A673 (cell line): ENCODE measurements around the gene PEAR1. TPM values are rescaled to one million over a fixed set of nuclear protein-coding genes. Genes with fewer than 3 reads are reported as not detected.

Experiments used
- BruUV-seq: library from RNA; stranded (reverse); fragments of 400-500 nt; replicated peaks from 2 replicates; lab custom pipeline; 2021; lab: Mats Ljungman, UMichigan
- CTCF ChIA-PET: fragments of 300-600 bp; sonication (Branson Sonifier 250); formaldehyde crosslinking; loops from one replicate; lab custom pipeline; 2022; ENCODE audit warnings: antibody characterized with exemption; lab: Charles Lee
- POLR2A ChIA-PET: fragments of 300-600 bp; sonication (Branson Sonifier 250); formaldehyde crosslinking; loops from one replicate; lab custom pipeline; 2022; ENCODE audit warnings: antibody characterized with exemption; ENCODE audit not compliant: low non-redundant PET; lab: Charles Lee
- DNase-seq: peaks from one replicate; pipeline ENCODE4 v3.0.0-alpha.2; 2015; ENCODE audit warnings: low spot score
- H3K27ac ChIP-seq: fragments of 200-600 bp; sonication (generic); 2 replicates; pipeline ENCODE4 v1.5.1; 2016; ENCODE audit warnings: mixed run types, low read depth, mild to moderate bottlenecking, mixed read lengths, antibody characterized with exemption, low read length; ENCODE audit not compliant: poor library complexity, severe bottlenecking
- H3K27me3 ChIP-seq: fragments of 200-600 bp; sonication (generic); replicated peaks from 2 replicates; pipeline ENCODE4 v1.6.1; 2017; ENCODE audit warnings: mixed run types, low read depth, mild to moderate bottlenecking, mixed read lengths, antibody characterized with exemption, low read length; ENCODE audit not compliant: insufficient read depth, poor library complexity
- H3K36me3 ChIP-seq: fragments of 200-600 bp; sonication (generic); 2 replicates; pipeline ENCODE4 v1.6.1; 2016; ENCODE audit warnings: mixed run types, mild to moderate bottlenecking, mixed read lengths, antibody characterized with exemption, low read length; ENCODE audit not compliant: insufficient read depth, poor library complexity, severe bottlenecking
- H3K4me1 ChIP-seq: fragments of 200-600 bp; sonication (generic); 2 replicates; pipeline ENCODE4 v1.6.1; 2017; ENCODE audit warnings: mixed run types, mild to moderate bottlenecking, mixed read lengths, antibody characterized with exemption, low read length; ENCODE audit not compliant: insufficient read depth, poor library complexity, severe bottlenecking
- H3K4me3 ChIP-seq: fragments of 200-600 bp; sonication (generic); 2 replicates; pipeline ENCODE4 v1.5.1; 2016; ENCODE audit warnings: low read depth, mixed run types, mild to moderate bottlenecking, mixed read lengths, low read length; ENCODE audit not compliant: poor library complexity, severe bottlenecking
- H3K9me3 ChIP-seq: fragments of 200-600 bp; sonication (generic); 2 replicates; pipeline ENCODE4 v1.6.1; 2016; ENCODE audit warnings: mixed run types, low read depth, mild to moderate bottlenecking, mixed read lengths, antibody characterized with exemption, low read length; ENCODE audit not compliant: poor library complexity, severe bottlenecking
- CTCF ChIP-seq: fragments of 300-800, 200-600 bp; sonication (generic); conservative IDR thresholded peaks from 2 replicates; pipeline ENCODE4 v1.5.1; 2017; ENCODE audit warnings: low read depth, mild to moderate bottlenecking, antibody characterized with exemption, low read length, moderate library complexity, mixed read lengths
- EZH2 ChIP-seq: fragments of 200-600 bp; sonication (generic); IDR thresholded peaks from 2 replicates; pipeline ENCODE4 v1.6.1; 2017; ENCODE audit warnings: borderline replicate concordance, low read depth, mild to moderate bottlenecking, mixed read lengths, antibody characterized with exemption, low read length; ENCODE audit not compliant: poor library complexity, severe bottlenecking
- intact Hi-C: fragments of 100-400 bp; cut with micrococcal nuclease; formaldehyde crosslinking; loops from one replicate; pipeline ENCODE4 v1.10.0; 2022; ENCODE audit not compliant: unreplicated experiment
- total RNA-seq: library from RNA; stranded (reverse); gene quantifications from 2 replicates; pipeline ENCODE4 v1.2.3, GENCODE V29; 2021

Gene PEAR1
- total RNA-seq, 1 experiment from 2014 or later = 0.52 TPM

DNA sequence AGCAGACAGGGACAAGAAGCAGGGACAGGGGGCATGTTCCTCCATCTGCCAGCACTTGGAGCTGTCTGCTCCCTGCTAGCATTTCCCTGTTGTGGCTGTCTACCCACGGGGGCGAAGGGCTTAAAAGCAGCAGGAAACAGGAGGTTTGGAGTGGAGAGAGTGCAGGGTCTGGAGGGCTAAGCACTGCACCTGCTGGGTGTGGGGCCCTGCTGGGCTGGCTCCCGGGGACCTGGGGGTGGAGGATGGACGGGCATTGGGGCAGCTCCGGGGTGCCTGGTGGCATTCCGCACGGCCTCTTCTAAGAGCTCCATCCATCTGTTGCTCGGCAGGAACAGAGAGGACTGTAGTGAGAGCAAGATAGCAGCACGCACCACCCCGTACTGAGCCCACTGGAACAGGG is 48.2 kb downstream of the PEAR1 start:
- Histone ChIP-seq H3K4me3 (no peak overlapping the region), H3K9me3 (no peaks in the 10 kb centered on the region), H3K4me1 (no peaks in the 10 kb centered on the region), H3K27ac (no peak overlapping the region), H3K27me3 (no peaks in the 10 kb centered on the region), H3K36me3 (peaks cover 13% of the 10 kb centered on the region)
- no TSS peak for BruUV-seq
- TF ChIP-seq EZH2 (no peak), CTCF (no peak)
- no peak for DNase-seq
- CTCF ChIA-PET = no interaction called here
- POLR2A ChIA-PET = interaction anchor here (0.6 kb wide), 1 partner anchor 13 kb away, joined by 17 read pairs; no protein-coding TSS in a partner anchor
- intact Hi-C loops = no loop called here

GRCh38 chr1:156942176-156942575 is 48.7 kb downstream of the PEAR1 start:
- Histone ChIP-seq H3K27ac (no peak overlapping the region), H3K27me3 (no peaks in the 10 kb centered on the region), H3K36me3 (peaks cover 13% of the 10 kb centered on the region), H3K4me1 (no peaks in the 10 kb centered on the region), H3K9me3 (no peaks in the 10 kb centered on the region), H3K4me3 (no peak overlapping the region)
- DNase-seq = no peak
- intact Hi-C loops = no loop called here
- ChIA-PET CTCF (no interaction called here), POLR2A (interaction anchor here (0.6 kb wide), 1 partner anchor 14 kb away, joined by 17 read pairs; no protein-coding TSS in a partner anchor)
- BruUV-seq = no TSS peak
- no peak for TF ChIP-seq EZH2
- TF ChIP-seq CTCF = no peak

- intact Hi-C loops = no loop called here
- Histone ChIP-seq H3K27ac (no peak overlapping the region), H3K36me3 (peaks cover 13% of the 10 kb centered on the region), H3K4me1 (no peaks in the 10 kb centered on the region), H3K4me3 (no peak overlapping the region), H3K27me3 (no peaks in the 10 kb centered on the region), H3K9me3 (no peaks in the 10 kb centered on the region)
- no peak for TF ChIP-seq CTCF
- TF ChIP-seq EZH2 = no peak
- no peak for DNase-seq
- ChIA-PET POLR2A (no interaction called here), CTCF (no interaction called here)
- no TSS peak for BruUV-seq
These were observed 49.1 kb downstream of the PEAR1 start for GRCh38 chr1:156942576-156942975.
